HepG2 (cell line): ENCODE results near the gene ALDH9A1. TPM values are rescaled to one million over a fixed set of nuclear protein-coding genes. Genes with fewer than 3 reads are reported as not detected.
A peak's percentile ranks its signal among the peaks of the same experiment; 100 is the strongest.

Source experiments
- AGO2 ChIP-seq: fragments of 200-400 bp; formaldehyde crosslinking; optimal IDR thresholded peaks from 2 replicates; pipeline ENCODE3; 2017; ENCODE audit warnings: mild to moderate bottlenecking, low read depth, low read length, moderate library complexity
- BCL6 ChIP-seq: IDR thresholded peaks from 2 replicates; pipeline ENCODE4 v1.6.1; 2016; ENCODE audit warnings: missing genetic modification reagents, missing compliant biosample characterization
- CENPX ChIP-seq: sonication (generic); formaldehyde crosslinking; IDR thresholded peaks from 2 replicates; pipeline ENCODE4 v1.9.0; 2021; ENCODE audit warnings: mild to moderate bottlenecking, missing genetic modification reagents, moderate library complexity
- NONO ChIP-seq, 2 experiments: fragments of 450-650 bp in 1 of 2; sonication (generic) in 1 of 2; formaldehyde crosslinking in 1 of 2; IDR thresholded peaks in 1 of 2; conservative IDR thresholded peaks in 1 of 2; 2 replicates each; pipeline versions ENCODE4 v1.6.1 to v1.8.0; 2017 to 2022; ENCODE audit warnings: mild to moderate bottlenecking in 1 of 2, missing genetic modification reagents in 1 of 2, moderate library complexity in 1 of 2
- NR2C2 ChIP-seq: sonication (generic); formaldehyde crosslinking; IDR thresholded peaks from 2 replicates; pipeline ENCODE4 v1.4.0; 2020; ENCODE audit warnings: missing genetic modification reagents, mild to moderate bottlenecking, moderate library complexity, borderline replicate concordance
- RBFOX2 ChIP-seq: fragments of 200-400 bp; formaldehyde crosslinking; IDR thresholded peaks from 2 replicates; pipeline ENCODE4 v1.6.1; 2017; ENCODE audit warnings: low read depth, mild to moderate bottlenecking, low read length
- ZNF670 ChIP-seq: sonication (generic); formaldehyde crosslinking; IDR thresholded peaks from 2 replicates; pipeline ENCODE4 v1.8.0; 2022; ENCODE audit warnings: mild to moderate bottlenecking, missing genetic modification reagents, borderline replicate concordance
- ZNF761 ChIP-seq: sonication (generic); formaldehyde crosslinking; conservative IDR thresholded peaks from 2 replicates; pipeline ENCODE4 v1.4.0; 2020; ENCODE audit warnings: mild to moderate bottlenecking, missing genetic modification reagents
- ZNF883 ChIP-seq: sonication (generic); formaldehyde crosslinking; IDR thresholded peaks from 2 replicates; pipeline ENCODE4 v1.5.1; 2020; ENCODE audit warnings: mild to moderate bottlenecking, missing genetic modification reagents; ENCODE audit errors: not compliant biosample characterization
- polyA plus RNA-seq, 8 experiments: library from polyadenylated mRNA; depleted of rRNA in 3 of 8; stranded (reverse) in 7 of 8; unstranded in 1 of 8; fragments of >200 nt; fragmentation: Illumina TruSeq in 4 of 8; extraction: Trizol in 4 of 8; gene quantifications; 2 replicates each; pipeline versions ENCODE4 v1.2.1 to v1.2.3, GENCODE V29; 2011 to 2016; ENCODE audit warnings: low read depth in 4 of 8, missing spikeins in 1 of 8, mixed read lengths in 1 of 8; ENCODE audit not compliant: insufficient read depth in 1 of 8
- total RNA-seq, 5 experiments: library from RNA; depleted of rRNA; stranded (reverse); fragments of >200 nt; fragmentation: Illumina TruSeq; extraction: Trizol; gene quantifications; 2 replicates each; pipeline ENCODE4 v1.2.3, GENCODE V29; 2016; ENCODE audit warnings: low read depth in 1 of 5
- TF ChIP-seq, protein P1 (sequence below): sonication (generic); formaldehyde crosslinking; IDR thresholded peaks from 2 replicates; pipeline ENCODE4 v1.5.1; 2020; ENCODE audit warnings: mild to moderate bottlenecking, missing genetic modification reagents, borderline replicate concordance
- TF ChIP-seq, protein P2 (sequence below): sonication (generic); formaldehyde crosslinking; IDR thresholded peaks from 2 replicates; pipeline ENCODE4 v1.4.0; 2020; ENCODE audit warnings: missing genetic modification reagents
- TF ChIP-seq, protein P3 (sequence below): sonication (generic); formaldehyde crosslinking; IDR thresholded peaks from 2 replicates; pipeline ENCODE4 v1.9.0; 2021; ENCODE audit warnings: missing genetic modification reagents, mild to moderate bottlenecking, borderline replicate concordance
- TF ChIP-seq, protein P4 (sequence below): sonication (generic); formaldehyde crosslinking; IDR thresholded peaks from 2 replicates; pipeline ENCODE4 v1.4.0; 2020; ENCODE audit warnings: missing genetic modification reagents

The ALDH9A1 gene
- total and polyA plus RNA-seq, 2 of the 13 experiments (the other 11 are each of a cell fraction or from before 2014, with no cell fraction given), result 27.5 to 38.5 TPM

DNA sequence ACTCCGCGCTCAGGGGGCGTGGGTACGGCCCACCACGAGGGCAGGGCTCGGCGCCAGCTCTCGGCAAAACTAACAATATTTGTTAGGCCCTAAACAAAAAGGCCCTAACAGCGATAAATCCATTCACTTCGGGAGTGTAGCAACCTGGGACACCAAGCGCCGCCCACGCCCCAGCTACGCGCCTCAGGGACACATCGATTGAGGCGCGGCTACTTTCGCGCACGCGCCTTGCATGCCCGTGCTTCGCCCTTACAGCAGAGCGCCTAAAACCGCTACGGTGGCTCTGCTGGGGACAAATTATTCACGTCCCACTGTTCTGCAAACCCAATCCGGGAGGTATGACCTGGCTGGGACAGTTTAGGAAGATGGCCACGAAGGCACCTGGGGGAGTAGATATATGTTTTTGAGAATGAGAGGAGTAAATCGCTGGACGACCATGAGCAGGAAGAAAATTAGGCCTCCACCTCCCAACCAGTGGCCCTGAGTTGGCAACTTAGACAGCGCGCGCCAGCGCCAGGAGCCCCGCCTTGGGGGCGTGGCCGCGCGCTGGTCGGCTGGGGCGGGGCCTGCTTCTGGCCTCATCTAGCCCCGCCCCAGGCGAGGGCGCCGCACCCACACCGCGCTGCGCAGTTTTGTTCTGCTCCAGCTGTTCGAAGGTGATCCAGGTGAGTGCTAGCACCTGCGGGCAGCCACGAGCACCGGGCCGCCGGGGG lies 67.6 kb downstream of the ALDH9A1 start, which contains the start of gene MGST3 (continued):
- TF ChIP-seq, protein P1, sequence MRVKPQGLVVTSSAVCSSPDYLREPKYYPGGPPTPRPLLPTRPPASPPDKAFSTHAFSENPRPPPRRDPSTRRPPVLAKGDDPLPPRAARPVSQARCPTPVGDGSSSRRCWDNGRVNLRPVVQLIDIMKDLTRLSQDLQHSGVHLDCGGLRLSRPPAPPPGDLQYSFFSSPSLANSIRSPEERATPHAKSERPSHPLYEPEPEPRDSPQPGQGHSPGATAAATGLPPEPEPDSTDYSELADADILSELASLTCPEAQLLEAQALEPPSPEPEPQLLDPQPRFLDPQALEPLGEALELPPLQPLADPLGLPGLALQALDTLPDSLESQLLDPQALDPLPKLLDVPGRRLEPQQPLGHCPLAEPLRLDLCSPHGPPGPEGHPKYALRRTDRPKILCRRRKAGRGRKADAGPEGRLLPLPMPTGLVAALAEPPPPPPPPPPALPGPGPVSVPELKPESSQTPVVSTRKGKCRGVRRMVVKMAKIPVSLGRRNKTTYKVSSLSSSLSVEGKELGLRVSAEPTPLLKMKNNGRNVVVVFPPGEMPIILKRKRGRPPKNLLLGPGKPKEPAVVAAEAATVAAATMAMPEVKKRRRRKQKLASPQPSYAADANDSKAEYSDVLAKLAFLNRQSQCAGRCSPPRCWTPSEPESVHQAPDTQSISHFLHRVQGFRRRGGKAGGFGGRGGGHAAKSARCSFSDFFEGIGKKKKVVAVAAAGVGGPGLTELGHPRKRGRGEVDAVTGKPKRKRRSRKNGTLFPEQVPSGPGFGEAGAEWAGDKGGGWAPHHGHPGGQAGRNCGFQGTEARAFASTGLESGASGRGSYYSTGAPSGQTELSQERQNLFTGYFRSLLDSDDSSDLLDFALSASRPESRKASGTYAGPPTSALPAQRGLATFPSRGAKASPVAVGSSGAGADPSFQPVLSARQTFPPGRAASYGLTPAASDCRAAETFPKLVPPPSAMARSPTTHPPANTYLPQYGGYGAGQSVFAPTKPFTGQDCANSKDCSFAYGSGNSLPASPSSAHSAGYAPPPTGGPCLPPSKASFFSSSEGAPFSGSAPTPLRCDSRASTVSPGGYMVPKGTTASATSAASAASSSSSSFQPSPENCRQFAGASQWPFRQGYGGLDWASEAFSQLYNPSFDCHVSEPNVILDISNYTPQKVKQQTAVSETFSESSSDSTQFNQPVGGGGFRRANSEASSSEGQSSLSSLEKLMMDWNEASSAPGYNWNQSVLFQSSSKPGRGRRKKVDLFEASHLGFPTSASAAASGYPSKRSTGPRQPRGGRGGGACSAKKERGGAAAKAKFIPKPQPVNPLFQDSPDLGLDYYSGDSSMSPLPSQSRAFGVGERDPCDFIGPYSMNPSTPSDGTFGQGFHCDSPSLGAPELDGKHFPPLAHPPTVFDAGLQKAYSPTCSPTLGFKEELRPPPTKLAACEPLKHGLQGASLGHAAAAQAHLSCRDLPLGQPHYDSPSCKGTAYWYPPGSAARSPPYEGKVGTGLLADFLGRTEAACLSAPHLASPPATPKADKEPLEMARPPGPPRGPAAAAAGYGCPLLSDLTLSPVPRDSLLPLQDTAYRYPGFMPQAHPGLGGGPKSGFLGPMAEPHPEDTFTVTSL (CRISPR knock-in tag), result no peak
- TF ChIP-seq, protein P2, sequence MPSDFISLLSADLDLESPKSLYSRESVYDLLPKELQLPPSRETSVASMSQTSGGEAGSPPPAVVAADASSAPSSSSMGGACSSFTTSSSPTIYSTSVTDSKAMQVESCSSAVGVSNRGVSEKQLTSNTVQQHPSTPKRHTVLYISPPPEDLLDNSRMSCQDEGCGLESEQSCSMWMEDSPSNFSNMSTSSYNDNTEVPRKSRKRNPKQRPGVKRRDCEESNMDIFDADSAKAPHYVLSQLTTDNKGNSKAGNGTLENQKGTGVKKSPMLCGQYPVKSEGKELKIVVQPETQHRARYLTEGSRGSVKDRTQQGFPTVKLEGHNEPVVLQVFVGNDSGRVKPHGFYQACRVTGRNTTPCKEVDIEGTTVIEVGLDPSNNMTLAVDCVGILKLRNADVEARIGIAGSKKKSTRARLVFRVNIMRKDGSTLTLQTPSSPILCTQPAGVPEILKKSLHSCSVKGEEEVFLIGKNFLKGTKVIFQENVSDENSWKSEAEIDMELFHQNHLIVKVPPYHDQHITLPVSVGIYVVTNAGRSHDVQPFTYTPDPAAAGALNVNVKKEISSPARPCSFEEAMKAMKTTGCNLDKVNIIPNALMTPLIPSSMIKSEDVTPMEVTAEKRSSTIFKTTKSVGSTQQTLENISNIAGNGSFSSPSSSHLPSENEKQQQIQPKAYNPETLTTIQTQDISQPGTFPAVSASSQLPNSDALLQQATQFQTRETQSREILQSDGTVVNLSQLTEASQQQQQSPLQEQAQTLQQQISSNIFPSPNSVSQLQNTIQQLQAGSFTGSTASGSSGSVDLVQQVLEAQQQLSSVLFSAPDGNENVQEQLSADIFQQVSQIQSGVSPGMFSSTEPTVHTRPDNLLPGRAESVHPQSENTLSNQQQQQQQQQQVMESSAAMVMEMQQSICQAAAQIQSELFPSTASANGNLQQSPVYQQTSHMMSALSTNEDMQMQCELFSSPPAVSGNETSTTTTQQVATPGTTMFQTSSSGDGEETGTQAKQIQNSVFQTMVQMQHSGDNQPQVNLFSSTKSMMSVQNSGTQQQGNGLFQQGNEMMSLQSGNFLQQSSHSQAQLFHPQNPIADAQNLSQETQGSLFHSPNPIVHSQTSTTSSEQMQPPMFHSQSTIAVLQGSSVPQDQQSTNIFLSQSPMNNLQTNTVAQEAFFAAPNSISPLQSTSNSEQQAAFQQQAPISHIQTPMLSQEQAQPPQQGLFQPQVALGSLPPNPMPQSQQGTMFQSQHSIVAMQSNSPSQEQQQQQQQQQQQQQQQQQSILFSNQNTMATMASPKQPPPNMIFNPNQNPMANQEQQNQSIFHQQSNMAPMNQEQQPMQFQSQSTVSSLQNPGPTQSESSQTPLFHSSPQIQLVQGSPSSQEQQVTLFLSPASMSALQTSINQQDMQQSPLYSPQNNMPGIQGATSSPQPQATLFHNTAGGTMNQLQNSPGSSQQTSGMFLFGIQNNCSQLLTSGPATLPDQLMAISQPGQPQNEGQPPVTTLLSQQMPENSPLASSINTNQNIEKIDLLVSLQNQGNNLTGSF (CRISPR knock-in tag), result no peak
- TF ChIP-seq ZNF761 (no peak), CENPX (CRISPR knock-in tag) (no peak), BCL6 (no peak), NR2C2 (peak; percentile 36; the same call in 1 of the 2 replicates), NONO (IDR thresholded peaks at IDR 0.05) (no peak), NONO (CRISPR knock-in tag; conservative IDR thresholded peaks at IDR 0.05) (peak; percentile 82), ZNF670 (no peak), RBFOX2 (peak; percentile 75), AGO2 (no peak), ZNF883 (CRISPR knock-in tag) (peak; percentile 55)
- TF ChIP-seq, protein P3, sequence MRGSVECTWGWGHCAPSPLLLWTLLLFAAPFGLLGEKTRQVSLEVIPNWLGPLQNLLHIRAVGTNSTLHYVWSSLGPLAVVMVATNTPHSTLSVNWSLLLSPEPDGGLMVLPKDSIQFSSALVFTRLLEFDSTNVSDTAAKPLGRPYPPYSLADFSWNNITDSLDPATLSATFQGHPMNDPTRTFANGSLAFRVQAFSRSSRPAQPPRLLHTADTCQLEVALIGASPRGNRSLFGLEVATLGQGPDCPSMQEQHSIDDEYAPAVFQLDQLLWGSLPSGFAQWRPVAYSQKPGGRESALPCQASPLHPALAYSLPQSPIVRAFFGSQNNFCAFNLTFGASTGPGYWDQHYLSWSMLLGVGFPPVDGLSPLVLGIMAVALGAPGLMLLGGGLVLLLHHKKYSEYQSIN, result no peak
- TF ChIP-seq, protein P4, sequence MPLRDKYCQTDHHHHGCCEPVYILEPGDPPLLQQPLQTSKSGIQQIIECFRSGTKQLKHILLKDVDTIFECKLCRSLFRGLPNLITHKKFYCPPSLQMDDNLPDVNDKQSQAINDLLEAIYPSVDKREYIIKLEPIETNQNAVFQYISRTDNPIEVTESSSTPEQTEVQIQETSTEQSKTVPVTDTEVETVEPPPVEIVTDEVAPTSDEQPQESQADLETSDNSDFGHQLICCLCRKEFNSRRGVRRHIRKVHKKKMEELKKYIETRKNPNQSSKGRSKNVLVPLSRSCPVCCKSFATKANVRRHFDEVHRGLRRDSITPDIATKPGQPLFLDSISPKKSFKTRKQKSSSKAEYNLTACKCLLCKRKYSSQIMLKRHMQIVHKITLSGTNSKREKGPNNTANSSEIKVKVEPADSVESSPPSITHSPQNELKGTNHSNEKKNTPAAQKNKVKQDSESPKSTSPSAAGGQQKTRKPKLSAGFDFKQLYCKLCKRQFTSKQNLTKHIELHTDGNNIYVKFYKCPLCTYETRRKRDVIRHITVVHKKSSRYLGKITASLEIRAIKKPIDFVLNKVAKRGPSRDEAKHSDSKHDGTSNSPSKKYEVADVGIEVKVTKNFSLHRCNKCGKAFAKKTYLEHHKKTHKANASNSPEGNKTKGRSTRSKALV (CRISPR knock-in tag), result peak; percentile 42; the same call in 1 of the 2 replicates
